Measurements from ENCODE around the gene CNRIP1. TPM values are rescaled to one million over a fixed set of nuclear protein-coding genes. Genes with fewer than 3 reads are reported as not detected.
"Not testable (repeated sequence)": the region's sequence is repeated elsewhere in the genome, so short reads cannot be mapped to it uniquely, and the experiment has no call there.

Gene CNRIP1, protein sequence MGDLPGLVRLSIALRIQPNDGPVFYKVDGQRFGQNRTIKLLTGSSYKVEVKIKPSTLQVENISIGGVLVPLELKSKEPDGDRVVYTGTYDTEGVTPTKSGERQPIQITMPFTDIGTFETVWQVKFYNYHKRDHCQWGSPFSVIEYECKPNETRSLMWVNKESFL
- 11.4 and 13.1 TPM in 2 replicates for total RNA-seq (2014; rRNA removed; shearing (Covaris generic))

GRCh38 chr2:68319398-68320117 is at the start of gene CNRIP1:
Gene CNRIP1 (minus strand): TSS chr2:68319949. CDS start chr2:68319400, 549 bp downstream.
- peak; percentile 74 for DNase-seq (ENCODE audit: low spot score)

- no peak for DNase-seq (ENCODE audit: low spot score)
These were observed 49.6 kb upstream of the CNRIP1 start for GRCh38 chr2:68369337-68369734.

DNA sequence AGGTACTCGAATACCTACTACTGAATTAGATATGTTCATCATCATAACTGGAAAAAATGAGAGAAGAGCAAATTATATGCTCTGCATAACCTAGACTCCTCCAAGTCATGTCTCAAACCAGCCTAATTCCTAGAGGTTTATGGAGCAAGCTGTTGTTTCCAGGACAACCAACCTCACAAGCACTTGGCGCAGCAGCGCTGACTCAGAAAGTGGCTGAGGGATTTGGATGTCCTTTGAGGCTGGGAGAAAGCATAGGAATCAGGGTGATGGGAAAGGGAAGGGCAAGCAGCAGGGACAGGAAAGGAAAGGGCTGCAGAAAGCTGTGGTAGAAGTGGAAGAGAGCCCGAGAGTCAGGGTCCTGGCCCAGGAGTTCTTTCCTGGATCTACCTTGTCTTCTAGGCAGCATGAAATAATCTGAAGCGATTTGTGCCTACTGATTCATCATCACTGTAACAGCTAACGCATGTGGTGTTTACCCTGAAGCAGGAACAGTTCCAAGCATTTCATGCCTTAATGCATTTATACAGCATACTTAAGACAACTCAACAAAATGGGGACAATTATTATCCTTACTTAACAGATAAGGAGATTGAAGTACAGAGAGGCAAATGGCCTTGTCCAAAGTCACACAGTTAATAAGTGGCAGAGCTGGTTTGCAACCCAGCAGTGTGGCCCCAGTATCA is 49.0 kb upstream of the CNRIP1 start:
- DNase-seq (ENCODE audit: low spot score), result peak; percentile 65

GRCh38 chr2:68367953-68368653 is 48.4 kb upstream of the CNRIP1 start:
- no peak for DNase-seq (ENCODE audit: low spot score)

DNA sequence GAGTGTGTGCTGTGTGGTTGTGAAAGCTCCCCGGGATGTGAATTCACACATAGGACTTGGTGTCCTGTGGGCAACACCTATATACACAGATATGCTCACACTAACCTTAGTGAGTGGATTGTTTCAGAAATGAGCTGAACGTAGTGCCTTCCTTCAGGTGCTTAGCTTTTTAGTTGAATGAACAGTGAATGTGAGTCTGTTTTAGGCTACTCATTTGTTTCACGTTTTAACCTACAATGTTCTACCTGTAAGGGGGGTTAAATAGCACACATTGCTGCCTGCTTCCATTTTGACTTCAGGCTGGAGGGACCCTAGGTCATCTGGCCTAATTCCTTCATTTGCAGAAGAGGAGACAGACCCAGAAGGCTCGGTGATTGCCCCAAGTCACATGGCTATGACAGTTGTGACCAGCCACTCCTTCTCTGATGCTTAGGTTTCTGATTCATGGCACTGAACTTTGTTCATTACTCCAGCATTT is 46.4 kb upstream of the CNRIP1 start:
- no peak for DNase-seq (ENCODE audit: low spot score)

GRCh38 chr2:68365087-68365486 is 45.3 kb upstream of the CNRIP1 start, which contains the start of gene PLEK:
Gene PLEK (plus strand): TSS chr2:68365282. CDS start chr2:68365352, 70 bp downstream.
- no peak for DNase-seq (ENCODE audit: low spot score)

GRCh38 chr2:68363721-68364120 is 44.0 kb upstream of the CNRIP1 start:
- DNase-seq (ENCODE audit: low spot score), result no peak

DNA sequence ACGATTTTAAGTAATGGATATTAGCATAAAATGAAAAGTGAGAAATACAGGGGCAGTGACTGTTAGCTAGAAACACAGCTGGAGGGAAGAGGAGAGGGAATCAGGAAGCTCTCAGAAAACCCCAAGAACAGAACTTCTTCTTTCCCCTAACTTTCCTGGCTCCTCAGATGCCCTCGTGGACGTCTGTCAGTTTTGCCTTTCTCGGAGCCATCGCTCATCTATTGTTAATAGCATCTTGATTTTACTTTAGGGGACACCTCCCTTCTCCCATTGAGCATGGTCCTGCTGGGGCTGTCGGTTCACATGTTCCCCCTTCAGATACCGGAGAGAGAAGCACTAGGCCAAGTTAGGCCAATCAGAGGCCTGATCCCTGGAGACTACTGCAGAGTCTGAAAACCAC is 43.0 kb upstream of the CNRIP1 start:
- no peak for DNase-seq (ENCODE audit: low spot score)

DNA sequence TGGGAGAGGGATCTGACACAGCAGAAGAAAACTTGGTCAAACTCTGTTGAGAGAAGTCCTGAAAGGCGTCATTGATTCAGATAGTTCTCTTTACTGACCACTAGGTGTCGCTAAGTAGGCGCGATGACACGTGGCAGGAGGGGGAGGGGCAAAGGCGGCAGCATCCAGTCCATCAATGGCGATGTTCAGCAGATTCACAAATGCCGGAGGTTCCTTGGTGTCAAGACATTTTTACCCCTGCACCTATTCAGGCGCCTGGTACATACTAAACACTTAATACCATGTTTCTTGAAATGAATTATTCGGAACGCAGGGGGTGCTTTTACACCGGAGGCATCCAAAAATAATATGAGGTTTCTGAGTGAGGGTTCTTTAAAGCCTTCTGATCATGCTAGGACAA is 42.3 kb upstream of the CNRIP1 start:
- DNase-seq (ENCODE audit: low spot score), result peak; percentile 72

GRCh38 chr2:68359889-68360288 is 40.1 kb upstream of the CNRIP1 start:
- DNase-seq (ENCODE audit: low spot score), result no peak

GRCh38 chr2:68357605-68358337 is 38.0 kb upstream of the CNRIP1 start:
- DNase-seq (ENCODE audit: low spot score), result peak; percentile 64

DNA sequence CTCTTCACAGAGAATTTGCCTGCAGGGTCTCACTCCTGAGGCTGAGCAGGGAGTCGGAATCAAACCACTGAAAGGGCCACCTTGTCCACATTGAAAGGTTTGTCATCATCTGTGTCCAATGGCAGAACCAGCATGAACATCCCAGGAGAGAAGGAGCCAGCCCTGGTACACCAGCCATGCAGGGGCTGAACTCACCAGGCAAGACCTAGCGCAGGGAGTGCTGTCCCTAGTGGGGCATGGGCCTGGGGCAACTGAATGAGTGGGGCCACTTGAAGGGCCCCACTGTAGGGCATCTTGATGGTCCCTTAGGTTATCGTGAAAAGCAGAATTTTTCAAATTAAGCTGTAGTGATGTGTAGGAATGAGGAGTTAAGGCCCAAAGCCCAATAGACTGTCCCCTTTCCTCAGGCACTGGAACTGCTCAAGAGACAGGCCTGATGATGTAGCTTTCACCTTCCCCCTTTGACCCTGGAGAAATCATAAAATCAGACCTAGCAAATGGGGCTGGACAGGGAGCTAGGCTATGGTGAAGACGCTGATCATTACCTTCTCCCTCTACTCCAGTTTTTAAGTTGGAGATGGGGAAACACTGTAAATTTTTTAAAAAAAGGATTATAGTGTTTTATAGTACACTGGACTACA is 37.0 kb upstream of the CNRIP1 start:
- no peak for DNase-seq (ENCODE audit: low spot score)

GRCh38 chr2:68352651-68353391 is 33.1 kb upstream of the CNRIP1 start:
- no peak for DNase-seq (ENCODE audit: low spot score)

- DNase-seq (ENCODE audit: low spot score), result no peak
These were observed 32.2 kb upstream of the CNRIP1 start for GRCh38 chr2:68351997-68352396.

DNA sequence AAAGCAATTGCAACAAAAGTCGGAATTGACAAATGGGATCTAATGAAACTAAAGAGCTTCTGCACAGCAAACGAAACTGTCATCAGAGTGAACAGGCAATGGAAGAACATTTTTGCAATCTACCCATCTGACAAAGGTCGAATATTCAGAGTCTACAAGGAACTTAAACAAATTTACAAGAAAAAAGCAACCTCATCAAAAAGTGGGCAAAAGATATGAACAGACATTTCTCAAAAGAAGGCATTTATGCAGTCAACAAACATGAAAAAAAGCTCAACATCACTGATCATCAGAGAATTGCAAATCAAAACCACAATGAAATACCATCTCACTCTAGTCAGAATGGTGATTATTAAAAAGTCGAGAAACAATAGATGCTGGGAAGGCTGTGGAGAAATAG is 29.3 kb upstream of the CNRIP1 start:
- not testable (repeated sequence) for DNase-seq (ENCODE audit: low spot score)

GRCh38 chr2:68345129-68345875 is 25.6 kb upstream of the CNRIP1 start:
- DNase-seq (ENCODE audit: low spot score), result no peak

DNA sequence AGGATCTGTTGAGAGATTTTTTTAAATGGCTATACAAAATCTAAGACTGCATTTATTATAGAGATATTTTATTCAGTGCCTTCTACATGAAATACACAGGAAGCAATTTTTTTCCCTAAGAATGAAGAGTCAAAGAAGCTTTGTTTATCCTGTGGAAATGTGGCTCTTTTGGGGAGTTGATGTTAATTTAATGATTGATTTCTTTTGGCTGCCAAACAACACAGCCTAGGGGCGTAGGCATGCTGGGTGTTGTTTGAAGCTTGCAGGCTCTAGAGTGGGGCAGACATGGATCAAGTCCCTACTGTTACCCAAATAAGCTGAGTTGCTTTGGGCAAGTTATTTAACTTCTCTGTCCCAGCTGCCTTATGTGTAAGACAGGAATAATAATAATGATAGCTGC is 24.3 kb upstream of the CNRIP1 start:
- no peak for DNase-seq (ENCODE audit: low spot score)

DNA sequence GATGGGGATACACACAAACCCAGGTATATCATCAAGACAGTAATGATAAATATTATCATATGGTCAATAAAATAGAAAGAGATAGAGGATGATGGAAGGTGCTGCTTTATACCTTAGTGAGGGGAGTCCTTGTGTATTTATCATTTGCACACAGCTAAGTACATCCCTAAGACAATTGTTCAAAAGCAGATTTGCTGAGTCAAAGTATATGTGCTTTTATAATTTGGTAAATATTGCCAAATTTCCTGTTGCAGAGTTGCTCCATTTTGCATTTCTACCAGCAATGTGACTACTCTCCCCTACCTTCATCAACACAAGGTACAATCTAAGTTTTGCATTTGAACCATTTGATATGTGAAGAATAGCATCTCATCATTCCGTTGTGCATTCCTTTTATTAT is 22.7 kb upstream of the CNRIP1 start:
- no peak for DNase-seq (ENCODE audit: low spot score)

- DNase-seq (ENCODE audit: low spot score), result no peak
These were observed 21.8 kb upstream of the CNRIP1 start for GRCh38 chr2:68341583-68341982.

GRCh38 chr2:68341062-68341329 is 21.2 kb upstream of the CNRIP1 start:
- DNase-seq (ENCODE audit: low spot score), result no peak
